Erythroblast (primary cell): ENCODE measurements around the gene RIMBP3C.
"Not testable (repeated sequence)": the region's sequence is repeated elsewhere in the genome, so short reads cannot be mapped to it uniquely, and the experiment has no call there.

Experiments
- DNase-seq, 2 experiments: peaks; one replicate each; lab custom pipeline; 2025; lab: John Stamatoyannopoulos, UW
- GATA1 ChIP-seq: IDR thresholded peaks from 2 replicates; pipeline ENCODE4 v1.6.1; 2011; ENCODE audit warnings: low read depth, mild to moderate bottlenecking, control low read depth, low read length, moderate library complexity
- POLR2A ChIP-seq: IDR thresholded peaks from 2 replicates; pipeline ENCODE4 v1.6.1; 2011; ENCODE audit warnings: mild to moderate bottlenecking, low read length

RIMBP3C gene

GRCh38 chr22:21582801-21583740 is 31.8 kb upstream of the RIMBP3C start:
- no peak for DNase-seq
- TF ChIP-seq GATA1, result no peak
- TF ChIP-seq POLR2A, result no peak

DNA sequence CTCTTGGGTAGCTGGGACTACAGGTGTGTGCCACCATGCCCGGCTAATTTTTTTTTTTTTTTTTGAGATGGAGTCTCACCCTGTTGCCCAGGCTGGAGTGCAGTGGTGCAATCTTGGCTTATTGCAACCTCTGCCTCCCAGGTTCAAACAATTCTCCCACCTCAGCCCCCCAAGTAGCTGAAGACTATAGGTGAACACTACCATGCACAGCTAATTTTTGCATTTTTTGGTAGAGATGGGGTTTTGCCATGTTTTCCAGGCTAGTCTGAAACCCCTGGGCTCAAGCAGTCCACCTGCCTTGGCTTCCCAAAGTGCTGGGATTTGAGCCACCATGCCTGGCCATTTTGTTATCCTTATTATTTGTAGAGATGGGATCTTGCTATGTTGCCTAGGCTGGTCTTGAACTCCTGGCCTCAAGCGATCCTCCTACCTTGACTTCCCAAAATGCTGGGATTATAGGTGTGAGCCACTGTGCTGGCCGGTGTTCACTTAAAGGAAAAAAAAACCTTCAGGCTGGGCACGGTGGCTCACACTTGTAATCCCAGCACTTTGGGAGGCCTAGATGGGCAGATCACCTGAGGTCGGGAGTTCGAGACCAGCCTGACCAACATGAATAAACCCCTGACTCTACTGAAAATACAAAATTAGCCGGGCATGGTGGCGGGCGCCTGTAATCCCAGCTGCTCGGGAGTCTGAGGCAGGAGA is 29.9 kb upstream of the RIMBP3C start:
- not testable (repeated sequence) for DNase-seq

- not testable (repeated sequence) for DNase-seq
Measured at GRCh38 chr22:21580623-21581007, 29.4 kb upstream of the RIMBP3C start.

- no peak for DNase-seq
- TF ChIP-seq POLR2A (no peak), GATA1 (no peak)
Measured at GRCh38 chr22:21579474-21579851, 28.2 kb upstream of the RIMBP3C start.

DNA sequence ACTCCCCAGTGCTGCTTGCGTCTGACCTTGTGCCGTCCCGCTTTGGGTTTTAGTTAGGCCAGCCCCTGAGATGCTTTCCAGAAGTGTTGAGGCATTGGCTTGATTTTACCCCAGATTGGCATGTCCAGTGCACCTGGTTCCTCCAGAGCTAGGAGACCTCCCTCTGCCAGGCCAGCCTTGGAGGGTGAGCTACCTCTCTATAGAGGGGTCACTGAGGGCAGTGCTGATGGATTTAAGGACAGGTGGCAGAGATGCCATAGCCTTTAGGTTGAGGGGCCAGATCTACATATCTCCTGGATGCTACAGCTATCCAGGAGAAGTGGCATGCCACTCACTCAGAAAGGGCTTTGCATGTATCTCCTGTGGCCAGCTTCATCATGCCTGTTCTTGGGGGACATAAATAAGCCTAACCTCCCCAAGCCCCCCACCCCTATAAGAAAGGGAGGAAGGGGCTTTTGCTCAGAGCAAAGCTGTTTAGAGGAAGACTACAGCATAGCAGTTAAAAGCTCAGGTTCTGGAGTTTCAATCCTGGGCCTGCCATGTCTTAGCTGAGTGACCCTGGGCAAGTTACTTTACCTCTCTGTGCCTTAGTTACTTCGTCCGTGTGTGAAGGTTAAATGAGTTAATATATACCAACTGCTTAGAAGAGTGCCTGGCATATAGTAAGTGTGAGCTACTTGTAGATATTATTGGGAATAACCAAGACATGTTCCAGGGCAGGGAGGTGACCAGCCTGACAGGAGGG is 22.7 kb upstream of the RIMBP3C start:
- no peak for DNase-seq
- TF ChIP-seq POLR2A (no peak), GATA1 (no peak)

DNA sequence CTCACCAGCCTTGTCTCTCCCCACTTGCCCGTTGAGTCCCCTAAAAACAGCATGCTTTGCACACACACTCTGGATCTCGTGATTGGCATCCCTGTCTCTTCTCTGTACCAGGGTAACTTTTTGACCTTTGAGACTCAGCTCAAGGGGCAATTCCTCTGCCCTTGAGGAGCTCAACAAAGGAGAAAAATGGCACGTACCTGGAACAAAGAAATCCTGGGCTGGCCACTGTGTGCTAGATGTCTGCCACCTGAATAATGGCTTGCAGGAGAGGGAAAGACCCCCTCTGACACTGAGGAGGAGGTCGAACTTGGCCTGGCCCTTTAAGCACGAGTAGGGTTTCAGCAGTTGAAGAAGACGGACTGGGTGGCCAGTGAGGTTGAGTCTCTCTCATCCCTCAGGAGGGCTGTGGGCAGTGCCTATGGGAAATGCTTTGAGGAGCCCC is 22.1 kb upstream of the RIMBP3C start:
- DNase-seq, result no peak
- TF ChIP-seq GATA1 (no peak), POLR2A (no peak)

- DNase-seq, result no peak
- TF ChIP-seq GATA1 (no peak), POLR2A (no peak)
Measured at GRCh38 chr22:21571679-21572078, 20.4 kb upstream of the RIMBP3C start.

DNA sequence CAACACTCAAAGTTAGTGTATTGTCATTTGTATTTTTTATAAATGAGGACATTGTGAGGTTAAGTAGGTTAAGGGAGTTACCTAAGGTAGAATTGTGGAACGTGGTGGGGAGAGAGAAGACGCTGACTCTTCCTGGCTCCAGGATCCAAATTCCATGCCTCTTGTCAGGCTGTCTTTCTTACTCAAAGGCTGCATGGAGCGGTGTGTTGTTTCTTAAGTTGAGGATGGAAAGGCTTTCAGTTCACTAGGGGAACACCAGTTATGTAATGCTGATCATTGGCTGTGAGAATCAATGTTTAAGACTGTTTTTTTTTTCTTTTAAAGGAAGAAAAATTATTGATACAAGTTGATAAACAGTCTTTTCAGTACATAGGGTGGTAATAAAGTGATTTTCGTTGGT is 19.1 kb upstream of the RIMBP3C start:
- TF ChIP-seq GATA1 (no peak), POLR2A (no peak)
- peak in 1 of 2 experiments; percentile 22 for DNase-seq

GRCh38 chr22:21569459-21570170 is 18.4 kb upstream of the RIMBP3C start:
- no peak for DNase-seq
- TF ChIP-seq GATA1 (no peak), POLR2A (no peak)

DNA sequence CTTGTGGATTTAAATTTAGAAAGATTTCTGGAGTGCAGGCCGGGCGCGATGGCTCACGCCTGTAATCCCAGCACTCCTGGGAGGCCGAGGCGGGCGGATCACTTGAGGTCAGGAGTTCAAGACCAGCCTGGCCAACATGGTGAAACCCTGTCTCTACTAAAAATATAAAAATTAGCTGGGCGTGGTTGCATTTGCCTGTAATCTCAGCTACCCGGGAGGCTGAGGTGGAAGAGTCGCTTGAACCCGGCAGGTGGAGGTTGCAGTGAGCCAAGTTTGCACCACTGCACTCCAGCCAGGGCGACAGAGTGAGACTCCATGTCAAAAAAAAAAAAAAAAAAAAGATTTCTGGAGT is 17.8 kb upstream of the RIMBP3C start:
- DNase-seq, result not testable (repeated sequence)

- TF ChIP-seq POLR2A, result no peak
- TF ChIP-seq GATA1, result no peak
- DNase-seq, result peak; percentile 65 to 67
Measured at GRCh38 chr22:21568347-21569075, 17.2 kb upstream of the RIMBP3C start.

DNA sequence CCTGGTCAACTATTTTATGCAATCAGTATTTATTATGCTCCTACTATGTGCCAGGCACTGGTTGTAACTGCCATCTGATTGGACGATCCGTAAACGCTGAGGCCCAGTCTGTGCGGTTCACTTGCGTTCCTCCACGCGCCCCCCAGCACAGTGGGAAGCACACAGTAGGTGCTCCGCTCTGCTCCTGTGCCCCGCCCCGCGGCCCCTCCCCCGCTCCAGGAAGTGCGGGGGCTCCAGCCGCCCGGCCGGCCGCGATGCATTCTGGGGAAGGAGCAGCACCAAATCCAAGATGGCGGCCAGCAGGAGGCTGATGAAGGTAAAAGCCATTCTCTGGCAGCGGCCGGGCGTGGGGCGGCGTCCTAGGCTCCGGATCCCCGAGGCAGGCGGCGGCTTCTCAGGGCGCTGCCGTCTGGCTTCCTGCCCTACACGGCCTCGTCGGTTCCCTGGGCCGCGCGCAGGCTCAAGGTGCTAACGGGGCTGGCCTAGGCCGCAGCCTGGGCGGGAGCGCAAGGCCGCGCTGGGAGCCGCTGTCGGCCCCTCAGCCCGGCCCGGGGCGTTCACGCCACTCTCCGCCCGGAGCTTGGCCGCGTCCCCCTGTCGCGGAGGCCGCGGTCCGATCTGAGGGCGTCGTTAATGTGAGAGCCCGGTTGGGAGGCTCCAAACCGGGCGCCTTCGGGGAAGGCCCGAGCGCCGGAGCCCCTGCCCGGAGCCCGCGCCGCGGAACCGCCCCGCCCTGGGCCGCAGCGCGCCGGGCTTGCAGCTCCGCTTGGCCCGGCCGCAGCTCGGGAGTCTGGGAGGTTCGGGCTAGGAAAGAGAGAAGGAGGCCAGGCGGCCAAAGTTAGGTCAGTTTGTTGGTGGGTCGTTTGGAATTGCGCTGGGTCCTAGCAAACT is 16.4 kb upstream of the RIMBP3C start, which contains the start of gene UBE2L3:
UBE2L3 (plus strand) TSS at position 259 of the 891 bp plus-strand sequence; CDS start at position 290, 31 bp downstream.
- peak; percentile 90 to 93 for DNase-seq
- TF ChIP-seq GATA1 (no peak), POLR2A (peak; percentile 64)
